SK-N-SH treated with all-trans-retinoic acid at 6 μM for 48 hours (cell line): ENCODE data around the gene TIGD4.

Source experiments
- ATAC-seq: fragments of 200-7000 bp; cut with Tn5 transposase; 3 replicates; pipeline ENCODE4 v1.9.1; 2020; ENCODE audit warnings: mild to moderate bottlenecking, moderate library complexity
- ARNTL ChIP-seq: fragments of 450-650 bp; formaldehyde crosslinking; IDR thresholded peaks from 2 replicates; pipeline ENCODE4 v1.5.0; 2020; ENCODE audit warnings: low read depth, mild to moderate bottlenecking, moderate library complexity, borderline replicate concordance
- BACH2 ChIP-seq: fragments of 250-450 bp; sonication (Bioruptor Pico); IDR thresholded peaks from 2 replicates; pipeline ENCODE4 v1.9.0; 2021; ENCODE audit warnings: mild to moderate bottlenecking, borderline replicate concordance
- CREB5 ChIP-seq: fragments of 250-450 bp; sonication (Bioruptor Pico); IDR thresholded peaks from 2 replicates; pipeline ENCODE4 v1.5.1; 2020; ENCODE audit warnings: low read depth, mild to moderate bottlenecking, moderate library complexity
- CSDC2 ChIP-seq: fragments of 250-450 bp; sonication (Bioruptor Pico); IDR thresholded peaks from 2 replicates; pipeline ENCODE4 v1.5.0; 2020; ENCODE audit warnings: mild to moderate bottlenecking, moderate library complexity
- CSRNP3 ChIP-seq: fragments of 250-450 bp; sonication (Bioruptor Pico); IDR thresholded peaks from 2 replicates; pipeline ENCODE4 v1.5.1; 2021; ENCODE audit warnings: mild to moderate bottlenecking, moderate library complexity
- ESRRG ChIP-seq: fragments of 250-450 bp; sonication (Bioruptor Pico); IDR thresholded peaks from 2 replicates; pipeline ENCODE4 v1.6.1; 2021; ENCODE audit warnings: mild to moderate bottlenecking
- GLIS3 ChIP-seq: fragments of 250-450 bp; sonication (Bioruptor Pico); IDR thresholded peaks from 2 replicates; pipeline ENCODE4 v1.5.0; 2020; ENCODE audit warnings: mild to moderate bottlenecking, moderate library complexity
- ISL1 ChIP-seq: fragments of 250-450 bp; sonication (Bioruptor Pico); IDR thresholded peaks from 2 replicates; pipeline ENCODE4 v2.1.2; 2022; ENCODE audit warnings: mild to moderate bottlenecking, moderate library complexity
- OSR1 ChIP-seq: fragments of 250-450 bp; sonication (Bioruptor Pico); IDR thresholded peaks from 2 replicates; pipeline ENCODE4 v1.8.0; 2022; ENCODE audit warnings: moderate library complexity, mild to moderate bottlenecking, inconsistent platforms
- PATZ1 ChIP-seq: fragments of 250-450 bp; sonication (Bioruptor Pico); IDR thresholded peaks from 2 replicates; pipeline ENCODE4 v1.8.0; 2020; ENCODE audit warnings: mild to moderate bottlenecking, moderate library complexity, borderline replicate concordance
- POU6F1 ChIP-seq: fragments of 250-450 bp; sonication (Bioruptor Pico); IDR thresholded peaks from 2 replicates; pipeline ENCODE4 v1.8.0; 2021; ENCODE audit warnings: low read depth, mild to moderate bottlenecking, moderate library complexity, borderline replicate concordance
- PPARA ChIP-seq: fragments of 250-450 bp; sonication (Bioruptor Pico); IDR thresholded peaks from 2 replicates; pipeline ENCODE4 v1.5.0; 2020; ENCODE audit warnings: mild to moderate bottlenecking, borderline replicate concordance
- RARB ChIP-seq: fragments of 250-450 bp; sonication (Bioruptor Pico); IDR thresholded peaks from 2 replicates; pipeline ENCODE4 v1.8.0; 2021; ENCODE audit warnings: mild to moderate bottlenecking, moderate library complexity
- SNAI2 ChIP-seq: fragments of 250-450 bp; sonication (Bioruptor Pico); IDR thresholded peaks from 2 replicates; pipeline ENCODE4 v1.5.0; 2020; ENCODE audit warnings: mild to moderate bottlenecking, moderate library complexity
- TCF4 ChIP-seq: fragments of 250-450 bp; sonication (Bioruptor Pico); IDR thresholded peaks from 2 replicates; pipeline ENCODE4 v1.8.0; 2021; ENCODE audit warnings: mild to moderate bottlenecking, moderate library complexity, borderline replicate concordance
- TSHZ2 ChIP-seq: fragments of 250-450 bp; sonication (Bioruptor Pico); IDR thresholded peaks from 2 replicates; pipeline ENCODE4 v1.5.0; 2020; ENCODE audit warnings: mild to moderate bottlenecking, moderate library complexity
- ZC3H10 ChIP-seq: fragments of 250-450 bp; sonication (Bioruptor Pico); IDR thresholded peaks from 2 replicates; pipeline ENCODE4 v1.5.1; 2021; ENCODE audit warnings: mild to moderate bottlenecking, moderate library complexity
- ZFP3 ChIP-seq: fragments of 250-450 bp; sonication (Bioruptor Pico); IDR thresholded peaks from 2 replicates; pipeline ENCODE4 v1.5.0; 2020; ENCODE audit warnings: mild to moderate bottlenecking, moderate library complexity
- ZFP30 ChIP-seq: fragments of 450-650 bp; formaldehyde crosslinking; IDR thresholded peaks from 2 replicates; pipeline ENCODE4 v1.5.0; 2022; ENCODE audit warnings: mild to moderate bottlenecking, moderate library complexity
- ZNF565 ChIP-seq: fragments of 450-650 bp; formaldehyde crosslinking; conservative IDR thresholded peaks from 2 replicates; pipeline ENCODE4 v1.5.0; 2020; ENCODE audit warnings: low read depth, mild to moderate bottlenecking, moderate library complexity
- ZNF70 ChIP-seq: fragments of 450-650 bp; formaldehyde crosslinking; IDR thresholded peaks from 2 replicates; pipeline ENCODE4 v1.5.0; 2020; ENCODE audit warnings: mild to moderate bottlenecking, moderate library complexity
- ZNF8 ChIP-seq: fragments of 450-650 bp; formaldehyde crosslinking; IDR thresholded peaks from 2 replicates; pipeline ENCODE4 v1.5.0; 2020; ENCODE audit warnings: mild to moderate bottlenecking, moderate library complexity

TIGD4 gene

GRCh38 chr4:152729466-152729865 is 50.1 kb downstream of the TIGD4 start:
- ATAC-seq: peak; percentile 33; the same call in 2 of the 3 replicates
- TF ChIP-seq ESRRG: no peak
- no peak for TF ChIP-seq RARB (CRISPR knock-in tag)
- TF ChIP-seq SNAI2 (CRISPR knock-in tag): no peak
- no peak for TF ChIP-seq ZFP3
- TF ChIP-seq PATZ1 (CRISPR knock-in tag): no peak
- TF ChIP-seq TSHZ2 (CRISPR knock-in tag): no peak
- TF ChIP-seq GLIS3: no peak
- no peak for TF ChIP-seq ARNTL (CRISPR knock-in tag)
- TF ChIP-seq OSR1 (CRISPR knock-in tag): no peak
- no peak for TF ChIP-seq ZNF565
- TF ChIP-seq ZNF70: no peak
- TF ChIP-seq ZNF8 (CRISPR knock-in tag): no peak
- TF ChIP-seq ZC3H10 (CRISPR knock-in tag): no peak
- no peak for TF ChIP-seq BACH2 (CRISPR knock-in tag)
- TF ChIP-seq TCF4 (CRISPR knock-in tag): no peak
- TF ChIP-seq CSDC2: no peak
- no peak for TF ChIP-seq PPARA (CRISPR knock-in tag)
- TF ChIP-seq ISL1: no peak
- no peak for TF ChIP-seq ZFP30
- no peak for TF ChIP-seq CSRNP3 (CRISPR knock-in tag)
- TF ChIP-seq, all 23 proteins: peak for 0

- TF ChIP-seq CREB5 (CRISPR knock-in tag): no peak
- no peak for TF ChIP-seq PPARA (CRISPR knock-in tag)
- TF ChIP-seq TCF4 (CRISPR knock-in tag): no peak
- no peak for TF ChIP-seq SNAI2 (CRISPR knock-in tag)
- no peak for TF ChIP-seq PATZ1 (CRISPR knock-in tag)
- no peak for TF ChIP-seq BACH2 (CRISPR knock-in tag)
- TF ChIP-seq ARNTL (CRISPR knock-in tag): no peak
- no peak for TF ChIP-seq POU6F1 (CRISPR knock-in tag)
- TF ChIP-seq CSRNP3 (CRISPR knock-in tag): no peak
- TF ChIP-seq ZNF8 (CRISPR knock-in tag): no peak
- TF ChIP-seq ZFP3: no peak
- no peak for TF ChIP-seq RARB (CRISPR knock-in tag)
- no peak for TF ChIP-seq ZNF70
- no peak for TF ChIP-seq GLIS3
- no peak for TF ChIP-seq CSDC2
- ATAC-seq: no peak
Measured at GRCh38 chr4:152728343-152728742, 51.2 kb downstream of the TIGD4 start.
